Endometrial microvascular endothelial cells (primary cell): ENCODE measurements around the gene DMD. TPM values are rescaled to one million over a fixed set of nuclear protein-coding genes. Genes with fewer than 3 reads are reported as not detected.
"Not testable (repeated sequence)": the region's sequence is repeated elsewhere in the genome, so short reads cannot be mapped to it uniquely, and the experiment has no call there.

ENCODE experiments used
- in situ Hi-C: cut with HindIII; loops from 2 replicates; pipeline ENCODE4 v1.10.0; 2017; ENCODE audit warnings: low sequenced_read_pairs, low pct_unique_long_range_greater_than_20kb; ENCODE audit errors: inconsistent ontology term
- total RNA-seq: library from RNA; depleted of rRNA; stranded (reverse); fragments of >200 nt; gene quantifications from one replicate; pipeline ENCODE4 v1.2.3, GENCODE V29; 2015; ENCODE audit errors: inconsistent ontology term

The DMD gene
- total RNA-seq, 1 donor from 2014 or later = 1.2 TPM

DNA sequence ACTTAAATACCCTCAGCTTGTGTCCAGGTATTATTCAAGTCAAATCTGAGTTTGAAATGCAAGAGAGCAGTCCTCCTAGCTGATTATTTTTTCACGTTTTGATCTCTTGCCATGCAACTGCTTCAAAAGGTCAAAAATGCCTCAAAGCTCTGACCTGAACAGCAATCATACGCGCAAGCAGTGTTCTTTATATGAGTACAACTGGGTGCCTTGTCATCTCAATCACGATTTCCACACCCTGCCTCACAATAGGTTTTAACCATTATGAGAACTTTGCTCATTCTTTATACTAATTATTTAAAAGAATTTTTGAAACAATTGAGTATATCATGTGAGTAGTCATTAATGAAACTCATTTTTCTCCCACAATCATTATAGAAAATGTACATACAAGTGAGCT, 649.1 kb downstream of the DMD start:
- in situ Hi-C loops = no loop called here

DNA sequence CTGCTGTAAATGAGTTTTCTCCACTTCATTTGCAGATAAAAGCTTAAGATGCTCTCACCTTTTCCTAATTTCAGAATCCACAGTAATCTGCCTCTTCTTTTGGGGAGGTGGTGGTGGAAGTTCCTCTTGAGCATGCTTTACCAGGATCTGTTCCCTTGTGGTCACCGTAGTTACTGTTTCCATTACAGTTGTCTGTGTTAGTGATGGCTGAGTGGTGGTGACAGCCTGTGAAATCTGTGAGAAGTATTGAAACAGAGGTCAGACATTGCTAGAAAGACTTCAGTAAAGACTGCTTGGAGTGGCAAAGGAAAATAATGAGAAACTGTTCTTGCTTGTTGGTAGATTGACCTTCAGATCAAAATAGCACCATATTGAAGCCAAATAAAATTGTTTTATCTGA, 666.2 kb downstream of the DMD start:
- in situ Hi-C loops = no loop called here

DNA sequence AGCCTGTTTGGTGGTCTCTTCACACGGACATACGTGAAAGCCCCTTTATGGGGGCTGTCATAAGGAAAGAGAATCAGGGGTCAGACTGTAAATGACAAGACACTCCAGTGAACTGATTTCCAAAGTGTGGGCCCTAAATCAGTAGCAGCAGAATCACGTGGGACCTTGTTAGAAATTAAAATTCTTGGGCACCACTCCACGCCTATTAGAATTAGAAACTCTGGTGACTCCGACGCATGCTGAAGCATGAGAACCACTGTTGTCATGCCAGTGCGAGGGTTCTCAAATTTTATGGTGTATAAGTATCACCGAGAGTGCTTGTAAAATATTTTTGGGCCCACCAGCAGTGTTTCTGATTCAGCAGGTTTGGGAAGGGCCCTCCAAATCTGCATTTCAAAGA, 672.8 kb downstream of the DMD start:
- in situ Hi-C loops = no loop called here

DNA sequence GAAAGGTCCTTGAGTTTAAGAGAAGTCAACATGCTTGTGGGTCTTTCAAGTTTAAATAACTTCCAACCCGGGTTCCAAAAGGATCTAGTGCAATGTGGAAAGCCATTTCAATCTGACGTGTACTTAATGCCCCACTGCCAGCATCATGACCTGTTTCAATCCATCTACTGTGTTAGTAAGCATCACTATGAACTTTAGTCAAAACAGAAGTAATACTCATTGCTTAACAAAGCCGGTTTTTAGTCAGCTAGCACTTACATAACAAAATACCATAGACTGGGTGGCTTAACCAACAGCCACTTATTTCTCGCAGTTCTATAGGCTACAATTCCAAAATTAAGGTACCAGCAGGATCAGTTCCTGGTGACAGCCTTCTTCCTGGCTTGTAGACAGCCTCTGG, 677.5 kb downstream of the DMD start:
- in situ Hi-C loops = no loop called here

DNA sequence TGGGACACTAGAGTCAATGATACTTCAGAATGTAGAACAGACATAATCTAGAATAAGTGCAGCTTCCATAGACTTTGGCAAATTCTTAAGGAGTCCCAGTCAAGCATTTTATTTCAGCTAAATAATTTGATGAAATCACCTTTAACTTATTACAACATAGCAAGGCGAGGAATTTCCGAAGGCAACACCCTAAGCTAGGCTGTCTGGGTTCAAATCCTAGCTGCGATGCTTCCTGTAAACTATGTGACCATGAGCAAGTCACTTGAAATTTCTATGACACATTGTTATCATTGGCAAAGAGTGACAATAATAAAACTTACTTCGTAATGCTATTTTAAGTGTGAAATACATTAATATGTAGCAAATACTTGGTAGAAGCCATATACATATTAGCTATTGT, 679.1 kb downstream of the DMD start:
- in situ Hi-C loops = no loop called here

DNA sequence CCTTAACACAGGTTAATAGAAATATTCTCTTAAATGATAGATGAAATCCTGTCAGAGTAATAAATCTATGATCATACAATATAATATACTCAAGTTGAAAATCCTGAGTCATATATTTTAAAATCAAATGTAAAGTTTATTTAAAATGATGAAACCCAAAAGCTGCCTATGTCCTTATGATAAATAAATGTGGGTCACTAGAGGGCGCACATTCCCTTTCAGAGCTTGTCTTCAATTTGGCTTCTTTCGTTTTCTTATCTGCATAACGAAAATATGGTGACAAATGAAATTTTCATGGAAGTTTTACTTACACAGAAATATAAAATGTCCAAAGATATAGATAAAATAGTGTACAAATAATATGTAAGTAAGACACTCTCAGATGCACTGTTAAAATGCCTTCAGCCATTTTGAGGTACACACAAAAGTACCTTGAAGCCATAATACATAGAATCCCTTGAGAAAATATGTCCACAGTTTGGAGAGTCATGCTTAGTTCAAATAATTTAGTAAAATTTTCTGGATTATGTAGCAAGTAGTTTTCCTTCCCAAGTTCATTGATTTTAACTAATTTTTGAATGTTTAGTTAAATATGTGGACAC, 680.4 kb downstream of the DMD start:
- in situ Hi-C loops = no loop called here

DNA sequence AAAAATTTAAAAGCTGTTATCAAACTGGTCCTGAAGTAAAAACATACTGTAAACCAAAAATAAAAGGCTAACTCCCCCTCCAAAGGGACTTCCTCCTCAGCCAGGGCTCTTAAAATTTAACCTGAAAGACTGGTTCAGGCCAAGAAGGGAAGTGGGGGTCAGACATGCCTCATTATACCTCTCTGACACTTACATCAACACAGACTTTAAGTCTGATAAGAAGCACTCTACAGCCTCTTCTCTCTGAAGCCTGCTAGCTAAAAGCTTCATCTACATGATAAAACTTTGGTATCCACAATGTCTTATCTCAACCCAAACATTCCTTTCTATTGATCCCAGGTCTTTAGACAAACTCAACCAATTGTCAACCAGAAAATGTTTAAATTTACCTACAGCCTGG, 682.9 kb downstream of the DMD start:
- in situ Hi-C loops = not testable (repeated sequence)

DNA sequence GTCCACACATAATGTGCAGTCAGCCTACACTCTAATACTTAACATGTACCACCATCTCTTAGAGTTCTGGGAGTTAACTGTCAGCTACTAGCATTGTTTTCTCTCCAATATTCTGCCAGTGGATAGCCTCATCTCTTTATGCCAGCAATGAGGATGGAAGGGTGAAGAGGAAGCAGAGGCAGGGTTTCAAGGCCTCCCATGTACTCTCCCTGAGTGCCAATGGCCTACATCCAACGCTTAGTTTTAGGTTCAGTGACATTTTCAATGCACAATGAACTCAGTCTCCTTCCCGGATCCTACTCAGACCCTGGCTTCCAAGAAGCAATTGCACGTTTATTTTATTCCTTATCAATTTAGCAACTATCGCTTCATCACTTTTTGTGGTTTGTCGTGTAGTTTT, 686.1 kb downstream of the DMD start:
- in situ Hi-C loops = no loop called here

DNA sequence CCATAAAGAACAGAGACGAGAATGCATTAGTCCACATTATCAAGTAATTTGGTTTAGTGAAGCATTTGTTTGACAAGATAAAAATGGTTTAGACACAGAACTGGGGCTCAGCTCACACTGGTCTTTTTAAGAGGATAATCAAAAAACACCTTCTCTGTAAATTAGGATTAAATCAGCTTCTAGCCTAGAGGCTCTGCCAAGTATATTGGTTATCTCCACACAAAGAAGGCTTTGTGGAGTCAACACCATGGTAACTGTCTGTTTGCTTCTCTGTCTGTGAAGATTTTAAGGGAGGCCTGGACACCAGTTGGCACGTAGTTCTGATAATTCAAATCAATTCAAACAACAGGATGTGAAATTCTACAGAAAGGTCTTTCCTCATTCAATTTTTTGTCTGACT, 687.0 kb downstream of the DMD start:
- in situ Hi-C loops = no loop called here

DNA sequence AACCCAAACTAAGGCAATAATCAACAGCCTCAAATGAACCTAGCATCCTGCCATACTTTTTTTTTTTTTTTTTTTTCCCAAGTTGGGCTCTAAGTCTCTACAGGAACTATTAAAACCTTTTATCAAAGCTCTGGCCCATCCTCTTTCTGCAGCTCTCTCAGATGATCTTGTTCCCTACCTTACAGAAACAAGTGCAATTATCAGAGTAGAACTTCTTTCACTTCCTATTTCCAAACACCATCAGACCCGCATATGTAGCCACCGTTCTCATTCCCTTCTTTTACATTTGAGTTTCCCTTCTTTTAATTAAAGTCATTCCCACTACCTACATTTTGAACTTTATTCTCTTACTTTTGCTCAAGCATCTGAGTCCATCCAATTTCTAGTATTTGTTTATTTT, 690.6 kb downstream of the DMD start:
- in situ Hi-C loops = no loop called here

DNA sequence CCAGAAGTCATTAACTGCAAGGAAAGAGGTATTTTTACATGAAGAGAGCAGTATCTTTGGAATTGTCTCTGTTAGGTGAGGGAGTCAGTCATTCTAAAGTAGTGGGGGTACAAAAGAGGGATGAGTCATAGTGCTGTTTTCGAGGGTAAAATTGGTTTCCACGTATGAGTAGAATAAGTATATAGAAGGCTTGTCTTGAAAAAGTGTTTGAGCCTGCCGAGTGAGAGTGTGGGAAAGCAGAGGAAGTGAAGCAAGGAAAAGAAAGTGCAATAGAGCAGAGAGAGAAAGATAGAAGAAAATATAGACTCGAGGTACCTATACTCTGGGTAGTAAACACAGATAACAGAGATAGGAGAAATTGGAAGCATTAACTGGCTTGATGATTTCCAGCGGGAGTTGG, 696.4 kb downstream of the DMD start:
- in situ Hi-C loops = no loop called here

DNA sequence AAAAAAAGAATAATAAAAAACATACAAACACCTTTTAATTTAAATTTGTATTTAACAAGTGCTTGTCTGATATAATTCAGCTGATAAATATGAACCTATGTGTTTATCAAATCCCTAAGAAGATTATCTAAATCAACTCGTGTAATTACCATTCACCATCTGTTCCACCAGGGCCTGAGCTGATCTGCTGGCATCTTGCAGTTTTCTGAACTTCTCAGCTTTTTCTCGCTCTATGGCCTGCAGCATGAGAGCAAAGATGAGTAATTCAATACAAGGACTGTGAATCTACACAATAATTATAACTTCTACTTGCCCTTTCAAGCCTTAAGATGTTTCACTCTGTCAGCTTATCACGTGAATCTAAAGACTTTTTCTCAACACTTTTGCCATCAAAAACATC, 709.7 kb downstream of the DMD start:
- in situ Hi-C loops = no loop called here

DNA sequence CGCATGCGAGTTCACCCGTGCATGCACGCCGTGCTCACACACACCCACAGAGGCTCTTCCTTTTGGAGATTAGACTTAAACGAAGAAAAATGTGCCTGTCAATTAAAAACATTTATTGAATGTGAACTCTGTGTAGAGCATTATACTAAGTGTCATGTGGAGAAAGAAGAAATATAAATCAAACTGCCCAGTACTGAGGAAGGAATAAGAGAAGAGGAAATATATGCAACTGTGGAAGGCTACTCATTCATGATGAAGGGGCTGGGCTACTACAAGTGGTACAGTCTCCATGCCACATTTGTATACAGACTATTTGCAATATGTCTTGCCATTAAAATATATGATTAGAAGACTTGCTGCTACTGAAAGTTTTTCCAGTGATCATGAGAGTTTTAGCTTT, 714.7 kb downstream of the DMD start:
- in situ Hi-C loops = no loop called here

DNA sequence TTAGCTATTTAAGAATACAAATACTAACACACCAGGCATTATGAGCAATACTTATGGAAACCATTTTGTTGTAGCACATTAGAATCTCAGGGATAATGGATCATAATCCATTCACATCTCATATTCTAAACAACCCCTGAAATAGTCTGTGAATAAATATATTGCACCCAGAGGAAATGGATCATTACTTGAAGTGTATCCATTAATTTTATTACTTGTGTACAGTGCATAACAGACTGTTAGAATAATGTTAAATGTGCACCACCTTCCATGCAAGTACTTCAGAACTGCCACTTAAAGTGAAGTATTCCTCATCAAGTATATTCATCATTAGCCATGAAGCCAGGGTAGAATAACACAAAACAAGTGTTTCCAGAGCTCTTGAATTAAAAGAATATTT, 715.5 kb downstream of the DMD start:
- in situ Hi-C loops = no loop called here

DNA sequence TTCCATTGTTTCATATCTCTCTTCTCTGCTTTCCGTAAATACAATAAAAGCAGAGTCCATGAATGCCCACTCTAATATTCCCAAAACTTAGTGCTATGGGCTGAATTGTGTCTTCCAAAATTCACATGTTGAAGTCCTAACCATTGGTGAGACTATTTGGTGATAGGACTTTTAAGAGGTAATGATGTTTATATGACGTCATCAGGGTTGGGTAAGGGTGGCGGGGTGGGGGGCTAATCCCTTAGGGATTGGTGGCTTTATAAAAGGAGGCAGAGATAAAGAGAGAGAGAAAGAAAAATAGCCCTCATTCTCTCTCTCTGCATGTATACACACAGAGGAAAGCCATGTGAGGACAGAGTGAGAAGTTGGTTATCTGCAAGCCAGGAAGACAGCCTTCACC, 722.2 kb downstream of the DMD start:
- in situ Hi-C loops = no loop called here

DNA sequence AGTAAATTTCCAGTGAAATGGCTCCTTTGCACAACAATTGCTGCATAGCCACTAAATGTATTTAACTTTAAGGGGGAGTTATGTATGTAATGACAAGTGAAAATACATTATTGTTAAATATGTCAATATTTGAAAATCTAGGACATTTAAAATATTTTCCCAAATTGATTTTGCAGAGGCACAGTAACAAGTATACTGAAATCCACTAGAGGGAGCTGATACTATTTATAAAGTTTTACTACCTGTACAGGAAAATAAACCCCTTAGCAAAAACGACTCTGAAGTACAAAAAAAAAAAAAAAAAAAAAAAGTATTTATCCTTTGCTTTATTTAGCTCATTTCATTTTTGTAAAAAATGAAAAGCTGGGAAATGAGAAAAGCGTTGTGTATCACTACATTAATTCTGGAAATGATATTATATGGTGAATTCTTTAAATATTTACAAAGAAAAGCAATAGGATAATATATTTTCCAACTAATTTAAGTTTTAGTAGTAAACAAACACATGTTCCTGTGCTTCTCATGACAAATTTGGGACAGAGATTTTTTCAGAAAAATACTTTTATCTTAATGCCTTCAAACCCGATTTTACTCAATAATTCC, 727.7 kb downstream of the DMD start:
- in situ Hi-C loops = no loop called here

DNA sequence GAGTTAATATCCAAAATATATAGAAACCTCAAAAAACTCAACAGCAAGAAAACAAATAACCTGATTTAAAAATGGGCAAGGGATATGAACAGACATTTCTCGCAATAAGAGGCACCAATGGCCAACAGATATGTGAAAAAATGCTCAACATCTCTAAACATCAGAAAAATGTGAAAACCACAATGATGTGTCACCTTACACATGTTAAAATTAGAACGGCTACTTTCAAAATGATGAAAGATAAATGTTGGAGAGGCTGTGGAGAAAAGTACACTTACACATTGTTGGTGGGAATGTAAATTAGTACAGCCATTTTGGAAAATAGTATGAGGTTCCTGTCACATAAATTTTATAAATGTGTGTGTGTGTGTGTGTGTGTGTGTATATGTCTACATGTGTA, 731.3 kb downstream of the DMD start:
- in situ Hi-C loops = no loop called here

DNA sequence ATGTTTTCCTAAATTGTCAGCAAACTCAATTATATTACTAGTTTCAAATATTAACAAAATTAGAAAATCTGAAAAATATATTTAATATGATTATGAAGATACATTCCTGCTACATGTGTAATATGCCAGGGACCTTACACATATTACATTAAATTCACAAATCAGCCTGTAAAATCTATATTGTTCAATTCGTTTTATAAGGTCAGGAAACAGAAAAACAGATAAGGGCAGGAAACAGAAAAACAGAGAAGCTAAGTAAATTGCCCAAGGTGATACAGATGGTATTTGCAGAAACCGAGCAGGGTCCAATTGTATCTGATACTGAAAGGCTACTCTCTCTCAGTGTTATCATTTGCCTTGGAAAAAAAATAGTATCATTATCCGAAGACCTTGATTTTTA, 739.0 kb downstream of the DMD start:
- in situ Hi-C loops = no loop called here

DNA sequence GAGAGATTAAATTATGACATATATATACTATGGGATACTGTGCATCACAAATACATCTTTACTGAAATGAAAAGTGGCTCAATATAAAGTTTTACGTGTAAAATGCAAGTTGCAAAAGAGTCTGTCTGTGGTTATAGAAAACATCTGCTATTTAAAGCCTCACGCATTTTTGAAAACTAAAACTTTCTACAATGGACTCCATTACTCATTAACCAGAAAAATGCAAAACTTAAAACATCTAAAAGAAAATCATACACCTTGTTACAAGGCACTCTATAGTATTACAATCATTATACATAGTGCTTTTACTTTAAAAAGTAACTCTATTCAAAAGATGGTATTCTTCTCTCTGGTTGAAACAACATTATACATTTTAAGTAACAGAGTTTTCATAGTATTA, 755.6 kb downstream of the DMD start:
- in situ Hi-C loops = no loop called here

DNA sequence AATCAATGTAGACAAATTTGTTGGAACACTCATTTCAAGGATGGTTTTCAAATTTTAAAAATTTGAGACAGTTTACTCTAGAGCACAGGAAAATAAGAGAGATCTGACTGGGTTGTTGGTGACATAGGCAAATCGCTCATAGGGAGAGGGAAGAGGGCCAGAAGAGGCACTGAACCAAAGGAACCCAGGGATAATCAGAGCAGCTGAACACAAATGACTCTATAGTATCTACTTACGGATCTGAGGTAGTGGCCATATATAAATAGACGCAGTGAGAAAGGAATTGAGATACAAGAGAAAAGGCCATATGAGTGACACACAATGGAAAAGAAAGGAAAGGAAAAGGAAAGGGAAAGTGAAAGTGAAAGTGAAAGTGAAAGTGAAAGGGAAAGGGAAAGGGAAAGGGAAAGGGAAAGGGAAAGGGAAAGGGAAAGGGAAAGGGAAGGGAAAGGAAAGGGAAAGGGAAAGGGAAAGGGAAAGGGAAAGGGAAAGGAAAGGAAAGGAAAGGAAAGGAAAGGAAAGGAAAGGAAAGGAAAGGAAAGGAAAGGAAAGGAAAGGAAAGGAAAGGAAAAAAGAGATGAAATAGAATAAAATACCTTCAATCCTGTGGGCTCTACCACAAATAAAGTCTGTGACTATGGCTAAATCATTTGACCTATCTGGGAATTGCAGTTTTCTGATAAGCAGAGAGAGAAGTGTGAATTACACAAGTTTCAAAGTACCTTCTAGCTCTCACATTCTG, 759.2 kb downstream of the DMD start:
- in situ Hi-C loops = no loop called here

DNA sequence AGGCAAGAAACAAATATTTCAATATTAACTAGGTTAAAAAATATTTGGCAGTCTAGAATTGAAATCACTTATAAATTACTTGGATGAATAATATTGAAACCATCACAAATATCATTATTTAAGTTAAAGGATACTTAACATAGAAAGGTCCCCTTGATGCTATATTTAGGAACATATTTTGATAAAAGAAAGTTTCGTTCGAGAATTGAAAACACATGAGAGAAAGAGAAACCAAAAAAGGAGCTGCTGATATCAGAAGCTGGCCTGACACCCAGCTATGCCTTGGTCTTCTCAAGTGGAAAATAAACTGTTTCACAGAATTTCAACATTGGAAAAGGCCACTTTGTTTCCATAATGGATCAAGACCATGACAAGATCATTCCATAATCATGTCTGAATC, 762.4 kb downstream of the DMD start:
- in situ Hi-C loops = no loop called here
